H1 (cell line): ENCODE data around the gene PRR23E. TPM values are rescaled to one million over a fixed set of nuclear protein-coding genes. Genes with fewer than 3 reads are reported as not detected.

Experiments used
- CEBPB ChIP-seq: IDR thresholded peaks from 2 replicates; pipeline ENCODE4 v1.6.1; 2012; ENCODE audit warnings: low read depth, low read length
- CHD7 ChIP-seq: fragments of 300-600 bp; sonication (generic); IDR thresholded peaks from 2 replicates; pipeline ENCODE4 v1.7.1; 2012; ENCODE audit warnings: low read length, moderate library complexity, mild to moderate bottlenecking, inconsistent platforms; ENCODE audit not compliant: insufficient replicate concordance
- EP300 ChIP-seq, 2 experiments: IDR thresholded peaks; 1 replicate in 1 of 2; 2 replicates in 1 of 2; pipeline ENCODE4 v1.6.1; 2011 to 2012; ENCODE audit warnings: low read depth in 2 of 2, low read length in 2 of 2, mild to moderate bottlenecking in 2 of 2, borderline replicate concordance in 1 of 2, inconsistent platforms in 1 of 2, moderate library complexity in 1 of 2
- KDM1A ChIP-seq: fragments of 200-600, 300-600 bp; sonication (generic); IDR thresholded peaks from 2 replicates; pipeline ENCODE4 v1.7.1; 2016; ENCODE audit warnings: mild to moderate bottlenecking, low read length, borderline replicate concordance
- POLR2A ChIP-seq, 2 experiments: IDR thresholded peaks; 1 replicate in 1 of 2; 2 replicates in 1 of 2; pipeline ENCODE4 v1.6.1; 2011; ENCODE audit warnings: low read depth in 2 of 2, low read length in 2 of 2, mild to moderate bottlenecking in 2 of 2; ENCODE audit errors: control extremely low read depth in 1 of 2
- POU5F1 ChIP-seq: IDR thresholded peaks from 2 replicates; pipeline ENCODE4 v1.6.1; 2011; ENCODE audit warnings: low read depth, mild to moderate bottlenecking, low read length, moderate library complexity
- RAD21 ChIP-seq, 2 experiments: IDR thresholded peaks in 1 of 2; conservative IDR thresholded peaks in 1 of 2; 2 replicates each; pipeline ENCODE4 v1.6.1; 2011; ENCODE audit warnings: low read depth in 2 of 2, low read length in 2 of 2, improper control_type of control experiment in 1 of 2, inconsistent platforms in 1 of 2, mild to moderate bottlenecking in 1 of 2, moderate library complexity in 1 of 2
- SP4 ChIP-seq: IDR thresholded peaks from 2 replicates; pipeline ENCODE4 v1.6.1; 2012; ENCODE audit warnings: low read length, inconsistent platforms
- TCF12 ChIP-seq: IDR thresholded peaks from 2 replicates; pipeline ENCODE4 v1.6.1; 2011; ENCODE audit warnings: low read depth, mild to moderate bottlenecking, low read length
- TEAD4 ChIP-seq: IDR thresholded peaks from 2 replicates; pipeline ENCODE4 v1.6.1; 2012; ENCODE audit warnings: low read depth, low read length, inconsistent platforms, mixed read lengths
- polyA plus RNA-seq, 7 experiments: library from polyadenylated mRNA; depleted of rRNA in 3 of 7; stranded (reverse) in 5 of 7; unstranded in 2 of 7; fragments of >200 nt in 5 of 7; fragments of 200-250 nt in 2 of 7; gene quantifications; 1 replicate in 5 of 7; 2 replicates in 1 of 7; 4 replicates in 1 of 7; pipeline versions ENCODE4 v1.2.1 to v1.2.3, GENCODE V29; 2011 to 2013; ENCODE audit warnings: missing spikeins in 2 of 7, mixed read lengths in 2 of 7
- total RNA-seq: library from RNA; stranded (reverse); fragmentation: NEBNext Ultra II Directional; extraction: Animal tissue kit (Norgen Biotek cat#: 25700); gene quantifications from 2 replicates; pipeline ENCODE4 v1.2.1, GENCODE V29; 2021

Gene PRR23E
- total and polyA plus RNA-seq, 2 of the 8 experiments (the other 6 are each of a cell fraction or from before 2014, with no cell fraction given): not detected

- TF ChIP-seq CHD7 (no peak), POLR2A (IDR thresholded peaks at IDR 0.05; ENCODE audit: control extremely low read depth in 1 of 2, low read depth in 2 of 2, low read length in 2 of 2) (no peak), RAD21 (IDR thresholded peaks at IDR 0.05 in 1 of 2, conservative IDR thresholded peaks at IDR 0.05 in 1 of 2; ENCODE audit: low read depth in 2 of 2, low read length in 2 of 2) (no peak), TCF12 (no peak), KDM1A (no peak), CEBPB (no peak), POU5F1 (no peak), TEAD4 (no peak), EP300 (IDR thresholded peaks at IDR 0.05; ENCODE audit: borderline replicate concordance in 1 of 2, low read depth in 2 of 2, low read length in 2 of 2) (no peak), SP4 (no peak)
Observed at GRCh38 chr3:127206154-127206553, 13.2 kb downstream of the PRR23E start (continued).
